Hepatocyte (in vitro differentiated cells): ENCODE data around the gene GSAP.

ENCODE experiments used
- EZH2 ChIP-seq: fragments of 200-600 bp; sonication (generic); IDR thresholded peaks from 2 replicates; pipeline ENCODE4 v1.6.1; 2016; ENCODE audit warnings: antibody characterized with exemption, mild to moderate bottlenecking, borderline replicate concordance
- TF ChIP-seq, protein P1 (sequence below): fragments of 200-600 bp; sonication (generic); IDR thresholded peaks from 2 replicates; pipeline ENCODE4 v1.5.1; 2016; ENCODE audit warnings: antibody characterized with exemption, mild to moderate bottlenecking; ENCODE audit not compliant: poor library complexity

DNA sequence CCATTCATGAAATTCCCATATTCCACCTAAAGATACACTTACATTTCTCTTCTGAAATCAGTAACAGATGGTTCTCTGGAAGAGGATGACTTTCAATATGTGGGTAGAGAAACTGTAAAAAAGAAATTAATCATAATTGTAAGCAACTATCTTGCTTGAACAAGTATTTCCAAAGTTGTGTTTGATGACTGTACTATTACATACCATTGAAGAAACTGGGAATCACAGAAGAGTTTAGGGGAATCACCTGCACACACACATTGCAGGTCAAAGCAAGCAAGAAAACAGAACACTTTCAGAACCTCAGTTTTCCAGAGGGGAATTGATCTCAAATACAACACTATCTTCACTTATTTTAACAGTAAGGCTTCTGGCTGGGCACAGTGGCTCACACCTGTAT is 33.6 kb downstream of the GSAP start:
- TF ChIP-seq, protein P1, sequence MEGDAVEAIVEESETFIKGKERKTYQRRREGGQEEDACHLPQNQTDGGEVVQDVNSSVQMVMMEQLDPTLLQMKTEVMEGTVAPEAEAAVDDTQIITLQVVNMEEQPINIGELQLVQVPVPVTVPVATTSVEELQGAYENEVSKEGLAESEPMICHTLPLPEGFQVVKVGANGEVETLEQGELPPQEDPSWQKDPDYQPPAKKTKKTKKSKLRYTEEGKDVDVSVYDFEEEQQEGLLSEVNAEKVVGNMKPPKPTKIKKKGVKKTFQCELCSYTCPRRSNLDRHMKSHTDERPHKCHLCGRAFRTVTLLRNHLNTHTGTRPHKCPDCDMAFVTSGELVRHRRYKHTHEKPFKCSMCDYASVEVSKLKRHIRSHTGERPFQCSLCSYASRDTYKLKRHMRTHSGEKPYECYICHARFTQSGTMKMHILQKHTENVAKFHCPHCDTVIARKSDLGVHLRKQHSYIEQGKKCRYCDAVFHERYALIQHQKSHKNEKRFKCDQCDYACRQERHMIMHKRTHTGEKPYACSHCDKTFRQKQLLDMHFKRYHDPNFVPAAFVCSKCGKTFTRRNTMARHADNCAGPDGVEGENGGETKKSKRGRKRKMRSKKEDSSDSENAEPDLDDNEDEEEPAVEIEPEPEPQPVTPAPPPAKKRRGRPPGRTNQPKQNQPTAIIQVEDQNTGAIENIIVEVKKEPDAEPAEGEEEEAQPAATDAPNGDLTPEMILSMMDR, result no peak
- no peak for TF ChIP-seq EZH2
